Nephron (organoid): Measurements from ENCODE around the gene UPF3A.
"Not testable (repeated sequence)": the region's sequence is repeated elsewhere in the genome, so short reads cannot be mapped to it uniquely, and the experiment has no call there.

Experiments used
- H3K27ac Mint-ChIP-seq, 3 experiments: 2 replicates each; pipeline ENCODE4 v1.8.0; 2020; ENCODE audit warnings: mixed read lengths in 3 of 3, mild to moderate bottlenecking in 2 of 3, moderate library complexity in 1 of 3
- H3K27me3 Mint-ChIP-seq: 2 replicates; pipeline ENCODE4 v1.8.0; 2021; ENCODE audit warnings: low read depth, mild to moderate bottlenecking, moderate library complexity, mixed read lengths
- H3K36me3 Mint-ChIP-seq: 2 replicates; pipeline ENCODE4 v1.8.0; 2020; ENCODE audit warnings: low read depth, mixed read lengths
- H3K4me1 Mint-ChIP-seq: 2 replicates; pipeline ENCODE4 v1.8.0; 2020; ENCODE audit warnings: mixed read lengths
- H3K4me3 Mint-ChIP-seq, 3 experiments: 2 replicates each; pipeline ENCODE4 v1.8.0; 2020; ENCODE audit warnings: mild to moderate bottlenecking in 3 of 3, mixed read lengths in 3 of 3, moderate library complexity in 2 of 3
- H3K9me3 Mint-ChIP-seq: 2 replicates; pipeline ENCODE4 v1.8.0; 2020; ENCODE audit warnings: mixed read lengths
- CTCF ChIP-seq, 3 experiments: fragments of 200-600 bp; sonication (generic); IDR thresholded peaks; one replicate each; pipeline ENCODE4 v1.5.0; 2021; ENCODE audit warnings: antibody characterized with exemption in 3 of 3; ENCODE audit not compliant: unreplicated experiment in 3 of 3

Gene UPF3A

GRCh38 chr13:114249077-114249476 lies 32.3 kb upstream of the UPF3A start:
- H3K9me3 Mint-ChIP-seq: no peaks in the 10 kb centered on the region
- H3K4me3 Mint-ChIP-seq: no peak overlapping the region
- no peak overlapping the region for H3K27ac Mint-ChIP-seq
- H3K36me3 Mint-ChIP-seq: peaks cover 80% of the 10 kb centered on the region
- no peak for TF ChIP-seq CTCF (IDR thresholded peaks at IDR 0.05; ENCODE audit: unreplicated experiment in 3 of 3)
- H3K27me3 Mint-ChIP-seq: no peaks in the 10 kb centered on the region
- no peaks in the 10 kb centered on the region for H3K4me1 Mint-ChIP-seq

GRCh38 chr13:114251639-114252440 lies 29.6 kb upstream of the UPF3A start:
- not testable (repeated sequence) for H3K27ac Mint-ChIP-seq, H3K4me3 Mint-ChIP-seq, H3K4me1 Mint-ChIP-seq, H3K9me3 Mint-ChIP-seq, H3K27me3 Mint-ChIP-seq
- peaks cover 78% of the 10 kb centered on the region for H3K36me3 Mint-ChIP-seq

GRCh38 chr13:114256547-114256946 lies 24.9 kb upstream of the UPF3A start:
- H3K36me3 Mint-ChIP-seq: peaks cover 81% of the 10 kb centered on the region
- no peaks in the 10 kb centered on the region for H3K4me1 Mint-ChIP-seq
- H3K9me3 Mint-ChIP-seq: no peaks in the 10 kb centered on the region
- TF ChIP-seq CTCF (IDR thresholded peaks at IDR 0.05; ENCODE audit: unreplicated experiment in 3 of 3): no peak
- H3K27me3 Mint-ChIP-seq: no peaks in the 10 kb centered on the region
- H3K4me3 Mint-ChIP-seq: no peak overlapping the region
- H3K27ac Mint-ChIP-seq: no peak overlapping the region

GRCh38 chr13:114257014-114257413 lies 24.4 kb upstream of the UPF3A start:
- Mint-ChIP-seq H3K36me3 (peaks cover 81% of the 10 kb centered on the region), H3K9me3 (no peaks in the 10 kb centered on the region), H3K27ac (no peak overlapping the region), H3K4me1 (no peaks in the 10 kb centered on the region), H3K4me3 (no peak overlapping the region), H3K27me3 (no peaks in the 10 kb centered on the region)
- TF ChIP-seq CTCF (IDR thresholded peaks at IDR 0.05; ENCODE audit: unreplicated experiment in 3 of 3): no peak

- Mint-ChIP-seq H3K4me3 (no peak overlapping the region), H3K27me3 (no peaks in the 10 kb centered on the region), H3K36me3 (peaks cover 83% of the 10 kb centered on the region), H3K4me1 (no peaks in the 10 kb centered on the region), H3K27ac (no peak overlapping the region), H3K9me3 (no peaks in the 10 kb centered on the region)
- TF ChIP-seq CTCF (IDR thresholded peaks at IDR 0.05; ENCODE audit: unreplicated experiment in 3 of 3): no peak
These were observed 22.8 kb upstream of the UPF3A start for GRCh38 chr13:114258589-114258988.

GRCh38 chr13:114259374-114259773 lies 22.0 kb upstream of the UPF3A start:
- Mint-ChIP-seq H3K9me3 (no peaks in the 10 kb centered on the region), H3K4me1 (no peaks in the 10 kb centered on the region), H3K27ac (no peak overlapping the region), H3K4me3 (no peak overlapping the region), H3K27me3 (no peaks in the 10 kb centered on the region), H3K36me3 (peaks cover 78% of the 10 kb centered on the region)
- TF ChIP-seq CTCF (IDR thresholded peaks at IDR 0.05; ENCODE audit: unreplicated experiment in 3 of 3): no peak
